Measurements from ENCODE around the gene RICTOR. TPM values are rescaled to one million over a fixed set of nuclear protein-coding genes. Genes with fewer than 3 reads are reported as not detected.

The RICTOR gene
- total RNA-seq, 2 donors from 2014 or later = 18.7 to 25.1 TPM

DNA sequence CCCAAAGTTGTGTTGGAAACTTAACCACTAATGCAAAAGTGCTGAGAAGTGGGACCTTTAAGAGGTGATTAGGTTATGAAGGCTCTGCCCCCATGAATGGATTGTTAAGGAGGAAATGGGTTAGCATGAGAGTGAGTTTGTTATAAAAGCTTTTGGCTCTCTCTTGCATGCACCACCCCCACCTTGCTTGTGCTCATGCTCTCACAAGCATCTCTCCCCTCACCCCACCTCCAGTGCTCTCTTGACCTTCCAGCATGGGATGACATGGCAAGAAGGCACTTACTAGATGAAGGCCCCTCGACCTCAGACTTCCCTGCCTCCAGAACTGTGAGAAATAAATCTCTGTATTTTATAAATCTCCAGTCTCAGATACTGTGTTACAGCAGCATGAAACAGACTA, 52.8 kb downstream of the RICTOR start:
- Histone ChIP-seq H3K27ac (no peak overlapping the region), H3K36me3 (peaks cover 8% of the 10 kb centered on the region), H3K4me3 (no peak overlapping the region), H3K9me3 (no peaks in the 10 kb centered on the region), H3K4me1 (peaks cover 0 to 26% of the 10 kb centered on the region in 2 donors), H3K27me3 (no peaks in the 10 kb centered on the region)
- TF ChIP-seq, protein P1, sequence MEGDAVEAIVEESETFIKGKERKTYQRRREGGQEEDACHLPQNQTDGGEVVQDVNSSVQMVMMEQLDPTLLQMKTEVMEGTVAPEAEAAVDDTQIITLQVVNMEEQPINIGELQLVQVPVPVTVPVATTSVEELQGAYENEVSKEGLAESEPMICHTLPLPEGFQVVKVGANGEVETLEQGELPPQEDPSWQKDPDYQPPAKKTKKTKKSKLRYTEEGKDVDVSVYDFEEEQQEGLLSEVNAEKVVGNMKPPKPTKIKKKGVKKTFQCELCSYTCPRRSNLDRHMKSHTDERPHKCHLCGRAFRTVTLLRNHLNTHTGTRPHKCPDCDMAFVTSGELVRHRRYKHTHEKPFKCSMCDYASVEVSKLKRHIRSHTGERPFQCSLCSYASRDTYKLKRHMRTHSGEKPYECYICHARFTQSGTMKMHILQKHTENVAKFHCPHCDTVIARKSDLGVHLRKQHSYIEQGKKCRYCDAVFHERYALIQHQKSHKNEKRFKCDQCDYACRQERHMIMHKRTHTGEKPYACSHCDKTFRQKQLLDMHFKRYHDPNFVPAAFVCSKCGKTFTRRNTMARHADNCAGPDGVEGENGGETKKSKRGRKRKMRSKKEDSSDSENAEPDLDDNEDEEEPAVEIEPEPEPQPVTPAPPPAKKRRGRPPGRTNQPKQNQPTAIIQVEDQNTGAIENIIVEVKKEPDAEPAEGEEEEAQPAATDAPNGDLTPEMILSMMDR (IDR thresholded peaks at IDR 0.05) = no peak
- DNase-seq (ENCODE audit: low spot score) = no peak

DNA sequence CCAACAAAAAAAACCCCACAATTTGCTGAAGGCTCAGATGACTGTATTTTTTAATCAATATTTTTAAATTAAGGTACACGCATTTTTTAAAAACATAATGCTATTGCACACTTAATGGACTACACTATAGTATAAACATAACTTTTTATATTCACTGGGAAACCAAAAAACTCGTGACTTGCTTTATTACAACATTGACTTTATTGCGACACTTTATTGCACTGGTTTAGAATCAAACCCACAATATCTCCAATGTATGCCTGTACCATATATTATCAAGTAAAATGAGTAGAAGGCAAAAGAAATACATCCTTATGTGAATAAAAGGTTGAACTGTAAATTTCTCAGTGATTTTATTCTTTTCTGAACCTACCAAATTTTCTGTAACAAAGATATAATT, 53.7 kb downstream of the RICTOR start:
- Histone ChIP-seq H3K4me3 (no peak overlapping the region), H3K27ac (no peak overlapping the region), H3K27me3 (no peaks in the 10 kb centered on the region), H3K36me3 (peaks cover 5% of the 10 kb centered on the region), H3K4me1 (peaks cover 0 to 36% of the 10 kb centered on the region in 2 donors), H3K9me3 (no peaks in the 10 kb centered on the region)
- TF ChIP-seq, protein P1 (IDR thresholded peaks at IDR 0.05) = no peak
- DNase-seq (ENCODE audit: low spot score) = no peak

DNA sequence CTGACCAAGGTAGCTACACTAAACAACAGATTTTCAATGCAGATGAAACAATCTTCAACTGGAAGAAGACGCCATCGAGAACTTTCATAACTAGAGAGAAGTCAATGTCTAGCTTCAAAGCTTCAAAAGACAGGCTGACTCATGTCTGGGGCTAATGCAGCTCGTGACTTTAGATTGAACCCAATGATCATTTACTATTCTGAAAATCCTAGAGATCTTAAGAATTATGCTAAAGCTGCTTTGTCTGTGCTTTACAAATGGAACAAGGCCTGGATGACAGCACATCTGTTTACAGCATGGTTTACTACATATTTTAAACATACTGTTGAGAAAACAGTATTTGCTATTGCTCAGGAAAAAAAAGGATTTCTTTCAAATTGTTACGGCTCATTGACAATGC, 54.9 kb downstream of the RICTOR start:
- peaks cover 0 to 38% of the 10 kb centered on the region in 2 donors for H3K4me1 ChIP-seq
- peak overlapping the region in 1 of 2 donors; percentile 2 for H3K27ac ChIP-seq
- no peak for DNase-seq (ENCODE audit: low spot score)
- TF ChIP-seq, protein P1 (IDR thresholded peaks at IDR 0.05) = no peak
- H3K9me3 ChIP-seq = no peaks in the 10 kb centered on the region
- peaks cover 5% of the 10 kb centered on the region for H3K36me3 ChIP-seq
- H3K27me3 ChIP-seq = no peaks in the 10 kb centered on the region
- H3K4me3 ChIP-seq = no peak overlapping the region

DNA sequence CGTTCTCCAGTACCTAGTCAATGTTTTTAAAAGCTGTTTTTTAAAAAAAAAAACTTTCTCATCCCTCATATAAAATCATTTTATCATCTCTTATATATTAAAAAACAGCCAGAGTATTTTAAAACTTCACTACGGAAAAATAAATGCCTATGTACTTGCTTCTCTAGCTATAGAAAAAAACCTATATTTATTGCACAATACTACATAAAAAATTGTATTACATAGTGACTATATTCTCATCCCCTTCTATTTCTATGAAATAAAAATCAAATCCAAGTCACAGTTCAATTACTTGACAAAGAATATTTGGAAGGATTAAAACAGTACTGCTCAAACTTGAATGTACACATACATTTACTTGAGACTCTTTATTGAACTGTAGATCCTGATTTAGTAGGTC, 56.7 kb downstream of the RICTOR start:
- Histone ChIP-seq H3K27me3 (no peaks in the 10 kb centered on the region), H3K4me3 (no peak overlapping the region), H3K36me3 (peaks cover 5% of the 10 kb centered on the region), H3K9me3 (no peaks in the 10 kb centered on the region), H3K4me1 (peaks cover 0 to 41% of the 10 kb centered on the region in 2 donors), H3K27ac (peak overlapping the region in 1 of 2 donors; percentile 45)
- TF ChIP-seq, protein P1 (IDR thresholded peaks at IDR 0.05) = no peak
- DNase-seq (ENCODE audit: low spot score) = no peak

DNA sequence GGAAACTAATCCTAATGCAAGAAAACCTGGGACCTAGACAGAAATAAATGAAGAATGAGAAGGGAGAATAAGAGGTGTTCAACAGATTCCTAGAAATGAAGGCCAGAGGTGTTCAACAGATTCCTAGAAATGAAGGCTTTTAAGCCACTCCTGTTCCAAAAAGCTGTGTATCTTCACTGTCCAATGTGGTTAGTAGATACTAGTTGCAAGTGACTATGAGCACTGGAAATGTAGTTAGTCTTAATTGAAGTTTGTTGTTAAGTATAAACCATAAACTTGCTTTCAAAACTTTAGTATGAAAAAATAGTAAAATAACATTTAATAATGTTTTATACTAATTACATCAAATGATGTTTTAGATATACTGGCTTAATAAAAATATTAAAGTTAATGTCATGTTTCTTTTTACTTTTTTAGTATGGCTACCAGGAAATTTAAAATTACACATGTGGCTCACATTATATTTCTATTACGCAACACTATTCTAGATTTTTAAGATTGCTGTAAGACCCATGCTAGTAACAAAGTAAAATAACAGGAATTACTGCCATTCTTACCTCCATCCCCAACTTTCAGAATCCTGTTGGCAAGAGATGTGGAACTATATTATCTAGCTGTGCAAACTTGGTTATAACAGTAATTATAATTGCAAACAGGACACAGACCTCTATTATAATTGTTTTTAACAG, 57.5 kb downstream of the RICTOR start:
- H3K27me3 ChIP-seq = no peaks in the 10 kb centered on the region
- peaks cover 0 to 36% of the 10 kb centered on the region in 2 donors for H3K4me1 ChIP-seq
- no peak overlapping the region for H3K4me3 ChIP-seq
- peaks cover 5% of the 10 kb centered on the region for H3K36me3 ChIP-seq
- peak overlapping the region; percentile 81 to 88 for H3K27ac ChIP-seq
- no peak for DNase-seq (ENCODE audit: low spot score)
- no peaks in the 10 kb centered on the region for H3K9me3 ChIP-seq
- TF ChIP-seq, protein P1 (IDR thresholded peaks at IDR 0.05) = no peak
